Body of pancreas (tissue), 4 donors: ENCODE data around the gene GJA4.

Experiments used
- POLR2A ChIP-seq, 3 donors: fragments of 450-650 bp; IDR thresholded peaks; one replicate each; pipeline ENCODE4 v1.6.1; 2016; ENCODE audit warnings: antibody characterized with exemption in 3 of 3, mild to moderate bottlenecking in 2 of 3
- TF ChIP-seq, protein P1 (sequence below), 7 experiments: fragments of 450-650 bp in 4 of 7; fragments of 200-600 bp in 3 of 7; sonication (generic) in 3 of 7; IDR thresholded peaks; one replicate each; pipeline ENCODE4 v1.5.1; 2016 to 2019; ENCODE audit warnings: antibody characterized with exemption in 7 of 7

DNA sequence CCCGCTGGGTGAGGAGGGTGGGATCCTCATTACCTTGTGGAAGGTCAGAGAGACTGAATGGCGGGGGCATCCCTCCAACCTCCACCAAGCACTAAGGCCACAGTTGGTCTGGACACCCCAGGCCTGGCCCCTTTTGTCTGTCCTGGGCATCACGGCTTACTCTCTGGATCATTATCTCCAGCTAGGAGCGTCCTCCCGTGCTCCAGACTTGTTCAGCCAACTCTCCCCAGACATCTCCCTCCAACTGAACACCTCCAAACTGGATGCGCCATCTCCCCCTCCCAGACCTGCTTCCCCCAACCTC is 45.2 kb upstream of the GJA4 start:
- TF ChIP-seq POLR2A (IDR thresholded peaks at IDR 0.05): no peak
- TF ChIP-seq, protein P1, sequence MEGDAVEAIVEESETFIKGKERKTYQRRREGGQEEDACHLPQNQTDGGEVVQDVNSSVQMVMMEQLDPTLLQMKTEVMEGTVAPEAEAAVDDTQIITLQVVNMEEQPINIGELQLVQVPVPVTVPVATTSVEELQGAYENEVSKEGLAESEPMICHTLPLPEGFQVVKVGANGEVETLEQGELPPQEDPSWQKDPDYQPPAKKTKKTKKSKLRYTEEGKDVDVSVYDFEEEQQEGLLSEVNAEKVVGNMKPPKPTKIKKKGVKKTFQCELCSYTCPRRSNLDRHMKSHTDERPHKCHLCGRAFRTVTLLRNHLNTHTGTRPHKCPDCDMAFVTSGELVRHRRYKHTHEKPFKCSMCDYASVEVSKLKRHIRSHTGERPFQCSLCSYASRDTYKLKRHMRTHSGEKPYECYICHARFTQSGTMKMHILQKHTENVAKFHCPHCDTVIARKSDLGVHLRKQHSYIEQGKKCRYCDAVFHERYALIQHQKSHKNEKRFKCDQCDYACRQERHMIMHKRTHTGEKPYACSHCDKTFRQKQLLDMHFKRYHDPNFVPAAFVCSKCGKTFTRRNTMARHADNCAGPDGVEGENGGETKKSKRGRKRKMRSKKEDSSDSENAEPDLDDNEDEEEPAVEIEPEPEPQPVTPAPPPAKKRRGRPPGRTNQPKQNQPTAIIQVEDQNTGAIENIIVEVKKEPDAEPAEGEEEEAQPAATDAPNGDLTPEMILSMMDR (IDR thresholded peaks at IDR 0.05): no peak
